Body of pancreas (tissue), 4 donors: ENCODE results near the gene AKNAD1. TPM values are rescaled to one million over a fixed set of nuclear protein-coding genes. Genes with fewer than 3 reads are reported as not detected.

Experiments
- ATAC-seq: fragments of 150-250 bp; one replicate; pipeline ENCODE4 v1.9.1; 2016
- DNase-seq, 4 donors: peaks; one replicate each; pipeline ENCODE4 v3.0.0-alpha.2; 2019
- H3K27ac ChIP-seq, 4 donors: fragments of 200-600 bp; sonication (generic); 1 replicate in 3 of 4; 2 replicates in 1 of 4; pipeline versions ENCODE4 v1.5.1 to v1.6.1; 2016 to 2019; ENCODE audit warnings: mild to moderate bottlenecking in 1 of 4, mixed read lengths in 1 of 4, moderate library complexity in 1 of 4
- H3K27me3 ChIP-seq, 2 donors: fragments of 200-600 bp; sonication (generic); one replicate each; pipeline ENCODE4 v1.6.0; 2016; ENCODE audit warnings: mild to moderate bottlenecking in 1 of 2
- H3K36me3 ChIP-seq, 2 donors: fragments of 200-600 bp; sonication (generic); replicated peaks in 1 of 2; 2 replicates each; pipeline ENCODE4 v1.5.1; 2016; ENCODE audit warnings: low read depth in 2 of 2; ENCODE audit not compliant: insufficient read depth in 1 of 2
- H3K4me1 ChIP-seq: fragments of 200-600 bp; sonication (generic); one replicate; pipeline ENCODE4 v1.6.0; 2016
- H3K4me3 ChIP-seq, 2 donors: fragments of 200-600 bp; sonication (generic); 1 replicate in 1 of 2; 2 replicates in 1 of 2; pipeline ENCODE4 v1.5.1; 2016 to 2019
- H3K9me3 ChIP-seq, 3 donors: fragments of 200-600 bp; sonication (generic); 1 replicate in 2 of 3; 2 replicates in 1 of 3; pipeline ENCODE4 v1.5.1; 2016
- POLR2A ChIP-seq, 3 donors: fragments of 450-650 bp; IDR thresholded peaks; one replicate each; pipeline ENCODE4 v1.6.1; 2016; ENCODE audit warnings: antibody characterized with exemption in 3 of 3, mild to moderate bottlenecking in 2 of 3
- WGBS, 2 donors: methylation state at CpG; one replicate each; pipeline ENCODE4 v1.1.5; 2017; 5-methylcytosine and 5-hydroxymethylcytosine counted together
- intact Hi-C: fragments of 100-400 bp; cut with DNase I; formaldehyde crosslinking; loops from one replicate; pipeline ENCODE4 v1.15.1; 2023
- total RNA-seq, 2 donors: library from RNA; depleted of rRNA; stranded (reverse); fragments of >200 nt; gene quantifications; one replicate each; pipeline ENCODE4 v1.1.0, GENCODE V29; 2016
- TF ChIP-seq, protein P1 (sequence below), 7 experiments: fragments of 450-650 bp in 4 of 7; fragments of 200-600 bp in 3 of 7; sonication (generic) in 3 of 7; IDR thresholded peaks; one replicate each; pipeline ENCODE4 v1.5.1; 2016 to 2019; ENCODE audit warnings: antibody characterized with exemption in 7 of 7

The AKNAD1 gene
- total RNA-seq, 2 donors from 2014 or later: not detected

DNA sequence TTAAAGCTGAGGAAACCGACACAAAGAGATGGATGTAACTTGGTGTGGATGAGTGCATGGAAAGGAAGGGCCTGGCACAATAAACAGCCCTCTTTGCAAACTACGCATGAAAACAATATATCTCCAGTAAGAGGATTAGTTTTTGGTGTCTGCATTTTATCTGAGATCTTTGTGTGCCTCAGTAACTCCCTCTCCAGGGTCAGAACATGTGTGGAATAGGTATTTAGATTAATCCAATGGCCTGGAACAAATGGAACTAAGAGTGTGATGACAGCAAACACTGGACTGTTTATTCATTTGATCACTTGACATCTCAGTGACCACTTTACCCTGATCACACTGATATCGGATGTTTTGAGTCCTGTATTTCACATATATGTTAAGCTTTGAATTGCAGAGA lies 45.3 kb downstream of the AKNAD1 start:
- WGBS, 2 donors: 95% methylated on average over 3 of the region's 3 CpGs
- intact Hi-C loops: no loop called here

DNA sequence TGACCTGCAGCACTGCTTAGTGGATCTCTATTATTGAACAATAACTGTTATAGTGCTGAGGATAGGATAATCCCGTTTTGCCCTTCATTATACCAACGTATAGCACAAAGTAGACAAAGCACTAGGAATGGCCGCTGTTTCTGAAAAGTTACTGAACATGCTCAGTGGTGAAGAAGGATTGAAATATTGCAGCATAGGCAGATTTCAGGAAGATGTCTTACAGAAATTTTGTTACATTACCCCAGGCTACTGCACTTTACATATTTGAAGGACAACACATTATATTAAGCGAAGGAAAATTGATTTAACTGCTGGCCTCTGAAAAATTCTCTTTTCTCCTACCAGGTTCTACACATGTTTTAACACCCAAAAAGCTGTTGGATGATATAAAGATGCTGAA lies 48.5 kb downstream of the AKNAD1 start:
- no peaks in the 10 kb centered on the region for H3K4me1 ChIP-seq
- H3K36me3 ChIP-seq: peaks cover 0 to 5% of the 10 kb centered on the region in 2 donors
- intact Hi-C loops: no loop called here
- no peak overlapping the region for H3K4me3 ChIP-seq
- no peaks in the 10 kb centered on the region for H3K9me3 ChIP-seq
- ATAC-seq (no peak), DNase-seq (no peak)
- no peak for TF ChIP-seq POLR2A (IDR thresholded peaks at IDR 0.05)
- TF ChIP-seq, protein P1, sequence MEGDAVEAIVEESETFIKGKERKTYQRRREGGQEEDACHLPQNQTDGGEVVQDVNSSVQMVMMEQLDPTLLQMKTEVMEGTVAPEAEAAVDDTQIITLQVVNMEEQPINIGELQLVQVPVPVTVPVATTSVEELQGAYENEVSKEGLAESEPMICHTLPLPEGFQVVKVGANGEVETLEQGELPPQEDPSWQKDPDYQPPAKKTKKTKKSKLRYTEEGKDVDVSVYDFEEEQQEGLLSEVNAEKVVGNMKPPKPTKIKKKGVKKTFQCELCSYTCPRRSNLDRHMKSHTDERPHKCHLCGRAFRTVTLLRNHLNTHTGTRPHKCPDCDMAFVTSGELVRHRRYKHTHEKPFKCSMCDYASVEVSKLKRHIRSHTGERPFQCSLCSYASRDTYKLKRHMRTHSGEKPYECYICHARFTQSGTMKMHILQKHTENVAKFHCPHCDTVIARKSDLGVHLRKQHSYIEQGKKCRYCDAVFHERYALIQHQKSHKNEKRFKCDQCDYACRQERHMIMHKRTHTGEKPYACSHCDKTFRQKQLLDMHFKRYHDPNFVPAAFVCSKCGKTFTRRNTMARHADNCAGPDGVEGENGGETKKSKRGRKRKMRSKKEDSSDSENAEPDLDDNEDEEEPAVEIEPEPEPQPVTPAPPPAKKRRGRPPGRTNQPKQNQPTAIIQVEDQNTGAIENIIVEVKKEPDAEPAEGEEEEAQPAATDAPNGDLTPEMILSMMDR (IDR thresholded peaks at IDR 0.05): no peak
- no peaks in the 10 kb centered on the region for H3K27me3 ChIP-seq
- 87% methylated on average over 4 of the region's 4 CpGs for WGBS, 2 donors
- no peak overlapping the region for H3K27ac ChIP-seq

More for the DNA sequence above, 45.3 kb downstream of the AKNAD1 start:
- H3K27ac ChIP-seq: no peak overlapping the region
- TF ChIP-seq POLR2A (IDR thresholded peaks at IDR 0.05): no peak
- TF ChIP-seq, protein P1 (IDR thresholded peaks at IDR 0.05): no peak
- H3K4me3 ChIP-seq: no peak overlapping the region
- no peaks in the 10 kb centered on the region for H3K27me3 ChIP-seq
- peaks cover 16% of the 10 kb centered on the region for H3K4me1 ChIP-seq
- ATAC-seq (no peak), DNase-seq (no peak)
- H3K9me3 ChIP-seq: no peaks in the 10 kb centered on the region
- peaks cover 0 to under 1% of the 10 kb centered on the region in 2 donors for H3K36me3 ChIP-seq

DNA sequence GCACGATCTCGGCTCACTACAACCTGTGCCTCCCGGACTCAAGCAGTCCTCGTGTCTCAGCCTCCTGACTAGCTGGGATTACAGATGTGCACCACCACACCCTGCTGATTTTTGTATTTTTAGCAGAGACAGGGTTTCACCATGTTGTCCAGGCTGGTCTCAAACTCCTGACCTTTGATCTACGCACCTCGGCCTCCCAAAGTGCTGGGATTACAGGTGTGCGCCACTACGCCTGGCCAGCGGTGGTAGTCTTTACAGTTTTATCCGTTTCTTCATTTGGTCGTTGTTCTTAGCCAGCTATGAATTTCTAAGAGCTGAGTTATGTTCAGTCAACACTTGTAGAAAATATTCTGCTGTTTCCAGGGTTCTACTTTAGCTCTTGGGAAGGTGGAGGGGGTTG lies 53.3 kb downstream of the AKNAD1 start:
- Histone ChIP-seq H3K27ac (no peak overlapping the region), H3K4me3 (no peak overlapping the region), H3K36me3 (peaks cover 0 to 11% of the 10 kb centered on the region in 2 donors), H3K27me3 (no peaks in the 10 kb centered on the region), H3K9me3 (no peaks in the 10 kb centered on the region), H3K4me1 (no peaks in the 10 kb centered on the region)
- TF ChIP-seq, protein P1 (IDR thresholded peaks at IDR 0.05): no peak
- no peak for TF ChIP-seq POLR2A (IDR thresholded peaks at IDR 0.05)
- DNase-seq: no peak
- no peak for ATAC-seq
- WGBS, 2 donors: 90 to 94% methylated on average over 11 of the region's 11 CpGs
- intact Hi-C loops: no loop called here

DNA sequence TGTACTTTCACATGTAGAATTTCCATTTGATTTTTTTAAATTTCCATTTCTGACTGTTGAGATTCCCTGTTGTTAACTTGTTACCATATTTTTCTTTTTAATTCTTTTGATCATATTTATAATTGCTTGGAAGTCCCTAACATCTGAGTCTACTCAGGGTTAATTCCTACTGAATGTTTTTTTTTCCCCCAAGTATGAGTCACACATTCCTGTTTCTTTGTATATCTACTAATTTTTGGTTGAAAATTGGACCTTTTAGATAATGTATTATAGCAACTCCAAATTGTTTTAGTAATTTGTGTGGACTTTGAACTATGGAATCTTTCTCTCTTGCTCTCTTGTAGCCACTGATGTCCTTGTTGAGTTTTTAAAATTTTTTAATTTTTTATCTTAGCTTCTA lies 55.8 kb downstream of the AKNAD1 start:
- Histone ChIP-seq H3K4me3 (no peak overlapping the region), H3K27ac (no peak overlapping the region), H3K4me1 (no peaks in the 10 kb centered on the region), H3K27me3 (no peaks in the 10 kb centered on the region), H3K9me3 (no peaks in the 10 kb centered on the region), H3K36me3 (peaks cover 0 to 17% of the 10 kb centered on the region in 2 donors)
- no peak for DNase-seq
- ATAC-seq: no peak
- TF ChIP-seq, protein P1 (IDR thresholded peaks at IDR 0.05): no peak
- no peak for TF ChIP-seq POLR2A (IDR thresholded peaks at IDR 0.05)
- intact Hi-C loops: no loop called here

DNA sequence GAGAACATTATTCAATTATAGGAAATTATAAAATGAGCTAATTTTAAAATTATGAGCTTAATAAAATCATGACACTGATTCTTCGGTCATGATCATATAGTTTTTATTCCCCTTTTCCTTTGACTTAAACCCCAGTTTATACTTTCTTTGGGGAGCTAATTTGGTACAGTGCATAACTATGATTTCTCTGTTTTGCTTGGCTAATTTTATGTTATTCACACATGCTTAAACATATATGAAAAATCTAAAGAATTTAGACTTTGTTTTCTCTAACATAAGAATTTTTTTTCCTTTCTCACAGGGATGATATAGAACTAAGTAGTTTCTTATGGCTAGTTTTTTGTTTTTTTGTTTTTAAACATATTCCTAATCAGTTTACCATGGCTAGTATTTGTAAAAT lies 57.9 kb downstream of the AKNAD1 start:
- DNase-seq (no peak), ATAC-seq (no peak)
- Histone ChIP-seq H3K9me3 (no peaks in the 10 kb centered on the region), H3K4me3 (no peak overlapping the region), H3K36me3 (peaks cover 0 to 26% of the 10 kb centered on the region in 2 donors), H3K27me3 (no peaks in the 10 kb centered on the region), H3K27ac (no peak overlapping the region), H3K4me1 (no peaks in the 10 kb centered on the region)
- 97 to 100% methylated on average over 1 of the region's 1 CpG for WGBS, 2 donors
- TF ChIP-seq, protein P1 (IDR thresholded peaks at IDR 0.05): no peak
- no peak for TF ChIP-seq POLR2A (IDR thresholded peaks at IDR 0.05)
- intact Hi-C loops: no loop called here
